Body of pancreas (tissue), 4 donors: Measurements from ENCODE around the gene ARID5B. TPM values are rescaled to one million over a fixed set of nuclear protein-coding genes. Genes with fewer than 3 reads are reported as not detected.

ENCODE experiments used
- ATAC-seq: fragments of 150-250 bp; one replicate; pipeline ENCODE4 v1.9.1; 2016
- DNase-seq, 4 donors: peaks; one replicate each; pipeline ENCODE4 v3.0.0-alpha.2; 2019
- H3K27ac ChIP-seq, 4 donors: fragments of 200-600 bp; sonication (generic); 1 replicate in 3 of 4; 2 replicates in 1 of 4; pipeline versions ENCODE4 v1.5.1 to v1.6.1; 2016 to 2019; ENCODE audit warnings: mild to moderate bottlenecking in 1 of 4, mixed read lengths in 1 of 4, moderate library complexity in 1 of 4
- H3K27me3 ChIP-seq, 2 donors: fragments of 200-600 bp; sonication (generic); one replicate each; pipeline ENCODE4 v1.6.0; 2016; ENCODE audit warnings: mild to moderate bottlenecking in 1 of 2
- H3K36me3 ChIP-seq, 2 donors: fragments of 200-600 bp; sonication (generic); replicated peaks in 1 of 2; 2 replicates each; pipeline ENCODE4 v1.5.1; 2016; ENCODE audit warnings: low read depth in 2 of 2; ENCODE audit not compliant: insufficient read depth in 1 of 2
- H3K4me1 ChIP-seq: fragments of 200-600 bp; sonication (generic); one replicate; pipeline ENCODE4 v1.6.0; 2016
- H3K4me3 ChIP-seq, 2 donors: fragments of 200-600 bp; sonication (generic); 1 replicate in 1 of 2; 2 replicates in 1 of 2; pipeline ENCODE4 v1.5.1; 2016 to 2019
- H3K9me3 ChIP-seq, 3 donors: fragments of 200-600 bp; sonication (generic); 1 replicate in 2 of 3; 2 replicates in 1 of 3; pipeline ENCODE4 v1.5.1; 2016
- POLR2A ChIP-seq, 3 donors: fragments of 450-650 bp; IDR thresholded peaks; one replicate each; pipeline ENCODE4 v1.6.1; 2016; ENCODE audit warnings: antibody characterized with exemption in 3 of 3, mild to moderate bottlenecking in 2 of 3
- WGBS, 2 donors: methylation state at CpG; one replicate each; pipeline ENCODE4 v1.1.5; 2017; 5-methylcytosine and 5-hydroxymethylcytosine counted together
- intact Hi-C: fragments of 100-400 bp; cut with DNase I; formaldehyde crosslinking; loops from one replicate; pipeline ENCODE4 v1.15.1; 2023
- total RNA-seq, 2 donors: library from RNA; depleted of rRNA; stranded (reverse); fragments of >200 nt; gene quantifications; one replicate each; pipeline ENCODE4 v1.1.0, GENCODE V29; 2016
- TF ChIP-seq, protein P1 (sequence below), 7 experiments: fragments of 450-650 bp in 4 of 7; fragments of 200-600 bp in 3 of 7; sonication (generic) in 3 of 7; IDR thresholded peaks; one replicate each; pipeline ENCODE4 v1.5.1; 2016 to 2019; ENCODE audit warnings: antibody characterized with exemption in 7 of 7

ARID5B gene
- total RNA-seq, 2 donors from 2014 or later, result 16.1 to 17.1 TPM

- peak overlapping the region in 3 of 4 donors; percentile 19 to 53 (median 50) for H3K27ac ChIP-seq
- no peaks in the 10 kb centered on the region for H3K27me3 ChIP-seq
- H3K9me3 ChIP-seq, result no peaks in the 10 kb centered on the region
- peaks cover 17% of the 10 kb centered on the region for H3K4me1 ChIP-seq
- H3K36me3 ChIP-seq, result no peaks in the 10 kb centered on the region
- no peak for TF ChIP-seq POLR2A (IDR thresholded peaks at IDR 0.05)
- DNase-seq (no peak), ATAC-seq (peak; percentile 30)
- intact Hi-C loops, result no loop called here
- 65 to 71% methylated on average over 1 of the region's 1 CpG for WGBS, 2 donors
- no peak overlapping the region for H3K4me3 ChIP-seq
These were observed 36.3 kb downstream of the ARID5B start for GRCh38 chr10:61937631-61938351.

- peaks cover 31% of the 10 kb centered on the region for H3K4me1 ChIP-seq
- no peak overlapping the region for H3K4me3 ChIP-seq
- ATAC-seq (no peak), DNase-seq (no peak)
- intact Hi-C loops, result no loop called here
- H3K27ac ChIP-seq, result peak overlapping the region in 2 of 4 donors; percentile 20 to 22
- H3K27me3 ChIP-seq, result no peaks in the 10 kb centered on the region
- H3K36me3 ChIP-seq, result no peaks in the 10 kb centered on the region
- no peaks in the 10 kb centered on the region for H3K9me3 ChIP-seq
- 79 to 83% methylated on average over 3 of the region's 3 CpGs for whole genome bisulfite sequencing, 2 donors
- TF ChIP-seq, protein P1, sequence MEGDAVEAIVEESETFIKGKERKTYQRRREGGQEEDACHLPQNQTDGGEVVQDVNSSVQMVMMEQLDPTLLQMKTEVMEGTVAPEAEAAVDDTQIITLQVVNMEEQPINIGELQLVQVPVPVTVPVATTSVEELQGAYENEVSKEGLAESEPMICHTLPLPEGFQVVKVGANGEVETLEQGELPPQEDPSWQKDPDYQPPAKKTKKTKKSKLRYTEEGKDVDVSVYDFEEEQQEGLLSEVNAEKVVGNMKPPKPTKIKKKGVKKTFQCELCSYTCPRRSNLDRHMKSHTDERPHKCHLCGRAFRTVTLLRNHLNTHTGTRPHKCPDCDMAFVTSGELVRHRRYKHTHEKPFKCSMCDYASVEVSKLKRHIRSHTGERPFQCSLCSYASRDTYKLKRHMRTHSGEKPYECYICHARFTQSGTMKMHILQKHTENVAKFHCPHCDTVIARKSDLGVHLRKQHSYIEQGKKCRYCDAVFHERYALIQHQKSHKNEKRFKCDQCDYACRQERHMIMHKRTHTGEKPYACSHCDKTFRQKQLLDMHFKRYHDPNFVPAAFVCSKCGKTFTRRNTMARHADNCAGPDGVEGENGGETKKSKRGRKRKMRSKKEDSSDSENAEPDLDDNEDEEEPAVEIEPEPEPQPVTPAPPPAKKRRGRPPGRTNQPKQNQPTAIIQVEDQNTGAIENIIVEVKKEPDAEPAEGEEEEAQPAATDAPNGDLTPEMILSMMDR (IDR thresholded peaks at IDR 0.05), result no peak
- TF ChIP-seq POLR2A (IDR thresholded peaks at IDR 0.05), result no peak
These were observed 38.4 kb downstream of the ARID5B start for GRCh38 chr10:61939902-61940301.

DNA sequence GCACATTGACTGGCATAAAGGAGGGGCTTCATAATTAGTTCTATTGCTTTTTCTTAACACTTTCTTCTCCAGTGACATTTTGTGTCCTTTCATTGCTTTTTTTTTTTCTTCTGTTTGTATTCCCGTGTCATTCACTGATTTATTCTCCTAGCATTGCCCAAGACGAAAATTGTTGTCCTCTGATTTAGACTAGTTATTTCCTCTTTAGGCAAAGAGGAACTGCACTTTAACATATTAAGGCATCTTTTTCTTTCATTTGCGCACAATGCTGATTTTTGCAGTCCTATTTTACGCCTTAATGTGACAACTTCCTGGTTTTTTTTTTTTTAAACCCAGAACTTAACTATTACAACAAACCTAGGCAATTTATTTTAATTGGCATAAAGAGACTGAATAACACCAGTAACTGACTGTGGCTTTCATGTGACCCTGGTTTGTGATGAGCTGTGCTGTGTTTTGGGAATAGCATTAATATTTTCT, 39.7 kb downstream of the ARID5B start:
- Histone ChIP-seq H3K9me3 (no peaks in the 10 kb centered on the region), H3K4me1 (peaks cover 32% of the 10 kb centered on the region), H3K4me3 (no peak overlapping the region), H3K27ac (peak overlapping the region in 1 of 4 donors; percentile 81), H3K27me3 (no peaks in the 10 kb centered on the region), H3K36me3 (no peaks in the 10 kb centered on the region)
- intact Hi-C loops, result no loop called here
- TF ChIP-seq, protein P1 (IDR thresholded peaks at IDR 0.05), result no peak
- no peak for TF ChIP-seq POLR2A (IDR thresholded peaks at IDR 0.05)
- DNase-seq (no peak), ATAC-seq (no peak)
- 75 to 80% methylated on average over 4 of the region's 4 CpGs for WGBS, 2 donors

DNA sequence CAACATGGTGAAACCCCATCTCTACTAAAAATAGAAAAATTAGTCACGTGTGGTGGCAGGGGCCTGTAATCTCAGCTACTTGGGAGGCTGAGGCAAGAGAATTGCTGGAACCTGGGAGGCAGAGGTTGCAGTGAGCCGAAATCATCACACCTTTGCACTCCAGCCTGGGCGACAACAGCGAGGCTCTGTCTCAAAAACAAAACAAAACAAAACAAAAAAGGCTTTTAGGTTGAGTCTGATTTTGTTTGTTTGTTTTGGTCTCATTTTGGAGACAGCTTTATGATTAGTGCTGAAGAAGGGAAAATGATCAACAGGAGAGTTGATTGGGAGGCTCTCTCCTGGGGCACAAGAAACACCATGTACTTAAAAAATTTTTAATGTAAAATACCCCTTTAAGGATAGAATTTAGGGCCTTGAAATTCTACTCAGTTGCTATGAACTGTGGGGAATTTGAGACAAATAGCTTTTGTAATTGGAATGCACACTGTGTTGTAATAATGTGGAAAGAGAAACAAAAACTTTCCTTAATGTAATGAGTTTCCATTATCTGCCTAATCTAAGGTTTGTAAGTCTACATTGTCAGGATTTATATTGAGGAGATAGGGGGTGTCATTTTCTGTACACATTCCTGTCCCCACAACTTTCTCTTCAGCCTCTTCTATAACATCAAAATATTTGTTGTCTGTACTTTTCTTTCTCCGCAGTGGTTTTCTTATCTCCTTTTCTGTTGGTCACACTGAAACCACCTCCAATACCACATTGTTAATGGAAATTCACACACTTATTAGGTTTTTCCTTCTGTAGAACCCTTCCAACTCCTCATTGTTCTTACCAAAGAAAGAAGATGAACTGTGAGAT, 41.3 kb downstream of the ARID5B start:
- ATAC-seq (peak; percentile 66), DNase-seq (no peak)
- H3K36me3 ChIP-seq, result no peaks in the 10 kb centered on the region
- H3K4me3 ChIP-seq, result no peak overlapping the region
- H3K4me1 ChIP-seq, result peaks cover 24% of the 10 kb centered on the region
- intact Hi-C loops, result no loop called here
- WGBS, 2 donors, result 80 to 85% methylated on average over 5 of the region's 5 CpGs
- H3K9me3 ChIP-seq, result no peaks in the 10 kb centered on the region
- TF ChIP-seq, protein P1 (IDR thresholded peaks at IDR 0.05), result no peak
- no peak for TF ChIP-seq POLR2A (IDR thresholded peaks at IDR 0.05)
- no peaks in the 10 kb centered on the region for H3K27me3 ChIP-seq
- peak overlapping the region; percentile 22 to 81 (median 65) for H3K27ac ChIP-seq
